Tibial nerve (tissue), 4 donors: ENCODE results near the gene FRMD4A. TPM values are rescaled to one million over a fixed set of nuclear protein-coding genes. Genes with fewer than 3 reads are reported as not detected.

Source experiments
- DNase-seq, 2 donors: peaks; one replicate each; pipeline ENCODE4 v3.0.0-alpha.2; 2019; ENCODE audit warnings: low spot score in 2 of 2
- H3K27ac ChIP-seq, 4 donors: fragments of 200-600 bp; sonication (generic) in 3 of 4; one replicate each; pipeline ENCODE4 v1.5.1; 2017 to 2019; ENCODE audit warnings: mild to moderate bottlenecking in 1 of 4
- H3K27me3 ChIP-seq, 2 donors: fragments of 200-600 bp; sonication (generic) in 1 of 2; one replicate each; pipeline versions ENCODE4 v1.5.1 to v1.6.0; 2017 to 2019
- H3K36me3 ChIP-seq, 3 donors: fragments of 200-600 bp; sonication (generic); one replicate each; pipeline ENCODE4 v1.5.1; 2018 to 2019
- H3K4me1 ChIP-seq, 4 donors: fragments of 200-600 bp; sonication (generic) in 3 of 4; one replicate each; pipeline ENCODE4 v1.5.1; 2017 to 2019
- H3K4me3 ChIP-seq, 4 donors: fragments of 200-600 bp; sonication (generic) in 3 of 4; one replicate each; pipeline ENCODE4 v1.5.1; 2017 to 2019; ENCODE audit warnings: mild to moderate bottlenecking in 1 of 4, moderate library complexity in 1 of 4
- H3K9me3 ChIP-seq, 4 donors: fragments of 200-600 bp; sonication (generic) in 3 of 4; one replicate each; pipeline ENCODE4 v1.5.1; 2017 to 2019
- CTCF ChIP-seq, 5 experiments: fragments of 200-600 bp in 3 of 5; fragments of 450-650 bp in 2 of 5; sonication (generic) in 3 of 5; IDR thresholded peaks; one replicate each; pipeline ENCODE4 v1.5.1; 2016 to 2019; ENCODE audit warnings: antibody characterized with exemption in 5 of 5, mild to moderate bottlenecking in 3 of 5, moderate library complexity in 2 of 5
- EP300 ChIP-seq, 2 donors: sonication (generic); formaldehyde crosslinking; IDR thresholded peaks; one replicate each; pipeline ENCODE4 v1.6.1; 2017; ENCODE audit warnings: antibody characterized with exemption in 2 of 2, mild to moderate bottlenecking in 1 of 2
- POLR2A ChIP-seq, 2 donors: fragments of 450-650 bp; IDR thresholded peaks; one replicate each; pipeline ENCODE4 v1.6.1; 2017; ENCODE audit warnings: antibody characterized with exemption in 2 of 2, mild to moderate bottlenecking in 2 of 2, moderate library complexity in 2 of 2
- WGBS, 2 donors: methylation state at CpG; one replicate each; pipeline ENCODE4 v1.1.5; 2018; 5-methylcytosine and 5-hydroxymethylcytosine counted together
- total RNA-seq, 4 donors: library from RNA; depleted of rRNA; stranded (reverse); fragments of >200 nt; gene quantifications; one replicate each; pipeline ENCODE4 v1.1.0, GENCODE V29; 2016

Gene FRMD4A
- total RNA-seq, 4 donors from 2014 or later = 39.8 to 89.7 (median 53.9) TPM

GRCh38 chr10:14311206-14311957, 19.3 kb downstream of the FRMD4A start:
- no peaks in the 10 kb centered on the region for H3K4me1 ChIP-seq

GRCh38 chr10:14309593-14309992, 21.1 kb downstream of the FRMD4A start:
- H3K36me3 ChIP-seq = no peaks in the 10 kb centered on the region
- no peaks in the 10 kb centered on the region for H3K27me3 ChIP-seq
- H3K4me3 ChIP-seq = no peak overlapping the region
- H3K27ac ChIP-seq = no peak overlapping the region
- H3K9me3 ChIP-seq = no peaks in the 10 kb centered on the region
- TF ChIP-seq POLR2A (IDR thresholded peaks at IDR 0.05) (no peak), EP300 (IDR thresholded peaks at IDR 0.05) (no peak), CTCF (IDR thresholded peaks at IDR 0.05) (no peak)
- H3K4me1 ChIP-seq = no peaks in the 10 kb centered on the region
- WGBS, 2 donors = 62 to 64% methylated on average over 10 of the region's 10 CpGs
- DNase-seq = no peak

More at GRCh38 chr10:14311206-14311957, 19.3 kb downstream of the FRMD4A start:
- WGBS, 2 donors = 88 to 89% methylated on average over 6 of the region's 6 CpGs
- no peak overlapping the region for H3K27ac ChIP-seq
- DNase-seq = no peak
- H3K36me3 ChIP-seq = no peaks in the 10 kb centered on the region
- H3K27me3 ChIP-seq = no peaks in the 10 kb centered on the region
- no peak overlapping the region for H3K4me3 ChIP-seq
- TF ChIP-seq CTCF (IDR thresholded peaks at IDR 0.05) (no peak), POLR2A (IDR thresholded peaks at IDR 0.05) (no peak), EP300 (IDR thresholded peaks at IDR 0.05) (no peak)
- H3K9me3 ChIP-seq = no peaks in the 10 kb centered on the region

- 25 to 43% methylated on average over 5 of the region's 5 CpGs for WGBS, 2 donors
- Histone ChIP-seq H3K4me1 (no peaks in the 10 kb centered on the region), H3K4me3 (no peak overlapping the region), H3K27me3 (no peaks in the 10 kb centered on the region), H3K36me3 (no peaks in the 10 kb centered on the region), H3K27ac (no peak overlapping the region), H3K9me3 (no peaks in the 10 kb centered on the region)
- DNase-seq = no peak
- no peak for TF ChIP-seq CTCF (IDR thresholded peaks at IDR 0.05)
Measured at GRCh38 chr10:14306190-14306589, 24.5 kb downstream of the FRMD4A start.

- no peaks in the 10 kb centered on the region for H3K36me3 ChIP-seq
- no peaks in the 10 kb centered on the region for H3K27me3 ChIP-seq
- H3K9me3 ChIP-seq = no peaks in the 10 kb centered on the region
- DNase-seq = no peak
- H3K4me3 ChIP-seq = no peak overlapping the region
- H3K27ac ChIP-seq = no peak overlapping the region
- WGBS, 2 donors = 81 to 82% methylated on average over 5 of the region's 5 CpGs
- TF ChIP-seq CTCF (IDR thresholded peaks at IDR 0.05) = no peak
- no peak for TF ChIP-seq POLR2A (IDR thresholded peaks at IDR 0.05)
- no peak for TF ChIP-seq EP300 (IDR thresholded peaks at IDR 0.05)
- H3K4me1 ChIP-seq = no peaks in the 10 kb centered on the region
Measured at GRCh38 chr10:14304046-14304445, 26.7 kb downstream of the FRMD4A start.

GRCh38 chr10:14302035-14302434, 28.7 kb downstream of the FRMD4A start:
- TF ChIP-seq CTCF (IDR thresholded peaks at IDR 0.05) = no peak
- TF ChIP-seq EP300 (IDR thresholded peaks at IDR 0.05) = no peak
- no peak for TF ChIP-seq POLR2A (IDR thresholded peaks at IDR 0.05)
- no peak for DNase-seq
- H3K36me3 ChIP-seq = no peaks in the 10 kb centered on the region
- no peak overlapping the region for H3K27ac ChIP-seq
- H3K4me3 ChIP-seq = no peak overlapping the region
- WGBS, 2 donors = 66 to 68% methylated on average over 2 of the region's 2 CpGs
- no peaks in the 10 kb centered on the region for H3K9me3 ChIP-seq
- H3K27me3 ChIP-seq = no peaks in the 10 kb centered on the region
- H3K4me1 ChIP-seq = no peaks in the 10 kb centered on the region
